Adrenal gland (tissue), 5 donors: ENCODE results near the gene OSM.

Source experiments
- POLR2A ChIP-seq, 2 donors: fragments of 450-650 bp; IDR thresholded peaks; one replicate each; pipeline ENCODE4 v1.6.1; 2017; ENCODE audit warnings: antibody characterized with exemption in 2 of 2, mild to moderate bottlenecking in 2 of 2, moderate library complexity in 1 of 2
- TF ChIP-seq, protein P1 (sequence below), 6 experiments: fragments of 450-650 bp in 4 of 6; fragments of 200-600 bp in 2 of 6; sonication (generic) in 1 of 6; IDR thresholded peaks; 1 replicate in 5 of 6; 2 replicates in 1 of 6; pipeline versions ENCODE4 v1.5.1 to v1.8.0; 2016 to 2021; ENCODE audit warnings: antibody characterized with exemption in 6 of 6, mild to moderate bottlenecking in 2 of 6, moderate library complexity in 1 of 6
- donor health status: DM: no; HTN: no; CAD: no.

DNA sequence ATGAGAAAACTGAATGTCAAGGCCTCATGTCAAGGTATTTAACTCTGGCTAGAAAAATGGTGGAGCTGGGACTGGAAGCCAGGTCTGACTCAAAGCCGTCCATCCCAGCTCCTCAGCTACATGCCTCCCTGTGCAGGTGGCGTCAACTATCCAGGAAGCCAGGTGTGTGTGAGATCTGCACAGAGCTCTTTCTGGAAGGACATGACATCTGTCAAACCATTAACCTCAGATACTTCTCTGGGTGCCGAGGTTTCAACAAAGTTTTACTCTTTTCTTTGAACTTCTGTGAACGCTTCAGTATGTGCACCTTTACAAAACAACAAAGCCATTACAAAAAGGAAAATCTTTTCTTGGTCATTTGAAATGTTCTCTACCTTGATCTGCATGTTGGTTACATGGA is 29.7 kb upstream of the OSM start:
- TF ChIP-seq, protein P1, sequence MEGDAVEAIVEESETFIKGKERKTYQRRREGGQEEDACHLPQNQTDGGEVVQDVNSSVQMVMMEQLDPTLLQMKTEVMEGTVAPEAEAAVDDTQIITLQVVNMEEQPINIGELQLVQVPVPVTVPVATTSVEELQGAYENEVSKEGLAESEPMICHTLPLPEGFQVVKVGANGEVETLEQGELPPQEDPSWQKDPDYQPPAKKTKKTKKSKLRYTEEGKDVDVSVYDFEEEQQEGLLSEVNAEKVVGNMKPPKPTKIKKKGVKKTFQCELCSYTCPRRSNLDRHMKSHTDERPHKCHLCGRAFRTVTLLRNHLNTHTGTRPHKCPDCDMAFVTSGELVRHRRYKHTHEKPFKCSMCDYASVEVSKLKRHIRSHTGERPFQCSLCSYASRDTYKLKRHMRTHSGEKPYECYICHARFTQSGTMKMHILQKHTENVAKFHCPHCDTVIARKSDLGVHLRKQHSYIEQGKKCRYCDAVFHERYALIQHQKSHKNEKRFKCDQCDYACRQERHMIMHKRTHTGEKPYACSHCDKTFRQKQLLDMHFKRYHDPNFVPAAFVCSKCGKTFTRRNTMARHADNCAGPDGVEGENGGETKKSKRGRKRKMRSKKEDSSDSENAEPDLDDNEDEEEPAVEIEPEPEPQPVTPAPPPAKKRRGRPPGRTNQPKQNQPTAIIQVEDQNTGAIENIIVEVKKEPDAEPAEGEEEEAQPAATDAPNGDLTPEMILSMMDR (IDR thresholded peaks at IDR 0.05): no peak
- no peak for TF ChIP-seq POLR2A (IDR thresholded peaks at IDR 0.05)
